ENCODE data around the gene CASKIN2. TPM values are rescaled to one million over a fixed set of nuclear protein-coding genes. Genes with fewer than 3 reads are reported as not detected.

CASKIN2 gene
- total and polyA plus RNA-seq, 2 experiments from 2014 or later = 1.9 to 6.2 TPM

DNA sequence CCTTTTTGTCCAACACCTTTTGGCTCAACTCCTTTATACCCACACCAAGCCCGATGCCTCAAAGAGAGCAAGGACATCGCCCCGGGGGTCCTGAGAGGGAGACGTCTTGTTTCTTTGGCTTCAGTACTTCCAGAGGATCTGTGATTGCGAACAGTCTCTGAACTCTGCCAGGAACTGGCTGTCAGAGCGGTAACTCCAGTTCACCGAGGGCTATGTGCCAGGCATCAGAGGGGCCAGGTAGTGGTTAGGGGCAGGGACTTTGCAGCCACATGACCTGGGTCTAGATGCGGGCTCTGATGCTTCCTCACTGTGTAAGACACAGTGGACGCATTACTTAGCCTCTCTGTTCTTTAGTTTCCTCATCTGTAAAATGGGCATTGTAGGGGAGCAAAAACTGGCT lies 31.8 kb upstream of the CASKIN2 start:
- H4K20me1 ChIP-seq (ENCODE audit: insufficient read depth) = no peaks in the 10 kb centered on the region
- no peak for DNase-seq
- in situ Hi-C loops (cut with MboI) = no loop called here
- no peak overlapping the region for H2AFZ ChIP-seq
- H3F3A ChIP-seq (ENCODE audit: insufficient read depth) = no peaks in the 10 kb centered on the region
- H3K4me2 ChIP-seq (ENCODE audit: unreplicated experiment) = no peak overlapping the region
- H3K27me3 ChIP-seq (replicated peaks; ENCODE audit: insufficient read depth) = no peaks in the 10 kb centered on the region
- H3K36me3 ChIP-seq (ENCODE audit: low read depth) = no peaks in the 10 kb centered on the region
- TF ChIP-seq EZH2 (IDR thresholded peaks at IDR 0.05; ENCODE audit: insufficient read depth, poor library complexity, severe bottlenecking) = no peak
- no peak for TF ChIP-seq EZH2phosphoT487 (IDR thresholded peaks at IDR 0.05; ENCODE audit: insufficient read depth, low read depth)
- no peaks in the 10 kb centered on the region for H3K79me2 ChIP-seq (ENCODE audit: insufficient read depth)
- no peak overlapping the region for H3K4me3 ChIP-seq
- no peaks in the 10 kb centered on the region for H3K9me2 ChIP-seq (ENCODE audit: insufficient read depth)
- no peaks in the 10 kb centered on the region for H3K4me1 ChIP-seq (ENCODE audit: insufficient read depth)
- H3K9ac ChIP-seq = no peak overlapping the region
- no peak overlapping the region for H3K27ac ChIP-seq
- whole genome bisulfite sequencing, 2 experiments (ENCODE audit: low coverage in 1 of 2, low lambda C conversion rate in 2 of 2, missing lambda C conversion rate in 2 of 2) = 46 to 60% methylated on average over 9 of the region's 9 CpGs
- H3K9me3 ChIP-seq (ENCODE audit: low read depth) = no peaks in the 10 kb centered on the region

- no peaks in the 10 kb centered on the region for H3K9me2 ChIP-seq (ENCODE audit: insufficient read depth)
- TF ChIP-seq EZH2 (IDR thresholded peaks at IDR 0.05; ENCODE audit: insufficient read depth, poor library complexity, severe bottlenecking) = no peak
- no peak for TF ChIP-seq EZH2phosphoT487 (IDR thresholded peaks at IDR 0.05; ENCODE audit: insufficient read depth, low read depth)
- H3K4me3 ChIP-seq = no peak overlapping the region
- no peak overlapping the region for H3K27ac ChIP-seq
- no peak overlapping the region for H2AFZ ChIP-seq
- no peak for DNase-seq
- no peaks in the 10 kb centered on the region for H4K20me1 ChIP-seq (ENCODE audit: insufficient read depth)
- H3K79me2 ChIP-seq (ENCODE audit: insufficient read depth) = no peaks in the 10 kb centered on the region
- no peaks in the 10 kb centered on the region for H3K27me3 ChIP-seq (replicated peaks; ENCODE audit: insufficient read depth)
- in situ Hi-C loops (cut with MboI) = no loop called here
- no peaks in the 10 kb centered on the region for H3K4me1 ChIP-seq (ENCODE audit: insufficient read depth)
- no peak overlapping the region for H3K9ac ChIP-seq
- H3K9me3 ChIP-seq (ENCODE audit: low read depth) = no peaks in the 10 kb centered on the region
- no peaks in the 10 kb centered on the region for H3K36me3 ChIP-seq (ENCODE audit: low read depth)
- no peak overlapping the region for H3K4me2 ChIP-seq (ENCODE audit: unreplicated experiment)
- H3F3A ChIP-seq (ENCODE audit: insufficient read depth) = no peaks in the 10 kb centered on the region
- 75 to 81% methylated on average over 13 of the region's 13 CpGs for WGBS, 2 experiments (ENCODE audit: low coverage in 1 of 2, low lambda C conversion rate in 2 of 2, missing lambda C conversion rate in 2 of 2)
Measured at GRCh38 chr17:75546181-75546580, 30.8 kb upstream of the CASKIN2 start.

DNA sequence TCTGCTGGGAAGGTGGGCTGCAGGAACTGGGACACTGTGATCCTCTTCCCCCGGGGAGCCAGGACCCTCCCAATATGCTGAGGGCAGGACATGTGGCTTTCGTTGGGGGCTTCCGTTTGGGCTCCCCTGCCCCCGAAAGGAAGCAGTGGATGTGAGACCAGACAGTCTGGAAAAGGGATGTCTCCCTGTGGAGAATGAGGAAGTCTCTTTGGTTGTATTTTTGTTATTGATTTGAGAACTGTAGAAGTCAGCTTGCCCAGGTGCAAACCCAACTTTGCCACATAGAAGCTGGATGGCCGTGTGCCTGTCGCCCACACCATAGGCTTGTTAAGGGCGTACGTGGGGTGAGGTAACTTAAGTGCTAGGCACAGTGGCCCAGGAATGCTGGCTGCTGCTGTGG lies 28.9 kb upstream of the CASKIN2 start:
- in situ Hi-C loops (cut with MboI) = no loop called here
- no peaks in the 10 kb centered on the region for H4K20me1 ChIP-seq (ENCODE audit: insufficient read depth)
- no peaks in the 10 kb centered on the region for H3K36me3 ChIP-seq (ENCODE audit: low read depth)
- H3K27me3 ChIP-seq (replicated peaks; ENCODE audit: insufficient read depth) = no peaks in the 10 kb centered on the region
- H3K27ac ChIP-seq = no peak overlapping the region
- no peak overlapping the region for H3K4me2 ChIP-seq (ENCODE audit: unreplicated experiment)
- no peaks in the 10 kb centered on the region for H3K4me1 ChIP-seq (ENCODE audit: insufficient read depth)
- H3K79me2 ChIP-seq (ENCODE audit: insufficient read depth) = no peaks in the 10 kb centered on the region
- no peak for DNase-seq
- TF ChIP-seq EZH2 (IDR thresholded peaks at IDR 0.05; ENCODE audit: insufficient read depth, poor library complexity, severe bottlenecking) (no peak), EZH2phosphoT487 (IDR thresholded peaks at IDR 0.05; ENCODE audit: insufficient read depth, low read depth) (no peak)
- H3K4me3 ChIP-seq = no peak overlapping the region
- no peak overlapping the region for H3K9ac ChIP-seq
- WGBS, 2 experiments (ENCODE audit: low coverage in 1 of 2, low lambda C conversion rate in 2 of 2, missing lambda C conversion rate in 2 of 2) = 53 to 54% methylated on average over 8 of the region's 8 CpGs
- no peak overlapping the region for H2AFZ ChIP-seq
- H3K9me3 ChIP-seq (ENCODE audit: low read depth) = no peaks in the 10 kb centered on the region
- no peaks in the 10 kb centered on the region for H3K9me2 ChIP-seq (ENCODE audit: insufficient read depth)
- no peaks in the 10 kb centered on the region for H3F3A ChIP-seq (ENCODE audit: insufficient read depth)

DNA sequence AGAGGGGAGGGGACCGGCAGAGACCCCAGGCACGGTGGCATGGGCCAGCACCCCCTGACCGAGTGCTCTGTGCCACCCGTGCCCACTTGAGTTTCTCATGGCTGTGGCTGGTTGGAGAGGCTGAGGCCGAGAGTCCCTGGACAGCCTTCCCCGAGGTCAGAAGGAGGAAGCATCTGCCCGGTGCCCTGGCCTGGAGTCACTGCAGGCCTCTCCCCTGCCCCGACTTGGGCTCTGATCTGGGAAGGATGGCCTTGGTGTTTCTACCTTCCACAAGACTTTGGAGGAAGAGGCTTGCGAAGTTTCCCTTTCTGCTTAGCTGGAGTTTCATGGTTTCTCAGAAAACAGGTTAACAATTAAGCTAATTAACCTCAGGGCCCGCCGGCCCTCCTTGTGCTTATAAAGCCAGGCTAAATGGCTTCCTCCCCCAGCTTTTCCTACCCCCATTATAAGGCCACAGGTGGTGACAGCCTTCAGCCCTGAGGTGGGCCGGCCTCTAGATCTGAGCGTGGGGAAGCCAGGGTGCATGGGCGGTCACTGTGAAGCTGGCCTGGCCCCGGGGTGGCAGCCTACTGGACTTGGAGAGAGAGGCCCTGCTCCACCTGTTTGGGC lies 27.5 kb upstream of the CASKIN2 start:
- WGBS, 2 experiments (ENCODE audit: low coverage in 1 of 2, low lambda C conversion rate in 2 of 2, missing lambda C conversion rate in 2 of 2) = 72 to 76% methylated on average over 15 of the region's 15 CpGs
- in situ Hi-C loops (cut with MboI) = no loop called here
- Histone ChIP-seq H4K20me1 (ENCODE audit: insufficient read depth) (no peaks in the 10 kb centered on the region), H3K27ac (no peak overlapping the region), H3K9me2 (ENCODE audit: insufficient read depth) (no peaks in the 10 kb centered on the region), H3F3A (ENCODE audit: insufficient read depth) (no peaks in the 10 kb centered on the region), H3K9me3 (ENCODE audit: low read depth) (no peaks in the 10 kb centered on the region), H2AFZ (no peak overlapping the region), H3K4me2 (ENCODE audit: unreplicated experiment) (no peak overlapping the region), H3K36me3 (ENCODE audit: low read depth) (no peaks in the 10 kb centered on the region), H3K27me3 (replicated peaks; ENCODE audit: insufficient read depth) (no peaks in the 10 kb centered on the region), H3K4me3 (no peak overlapping the region), H3K4me1 (ENCODE audit: insufficient read depth) (no peaks in the 10 kb centered on the region), H3K9ac (no peak overlapping the region), H3K79me2 (ENCODE audit: insufficient read depth) (no peaks in the 10 kb centered on the region)
- TF ChIP-seq EZH2 (IDR thresholded peaks at IDR 0.05; ENCODE audit: insufficient read depth, poor library complexity, severe bottlenecking) = no peak
- TF ChIP-seq EZH2phosphoT487 (IDR thresholded peaks at IDR 0.05; ENCODE audit: insufficient read depth, low read depth) = no peak
- DNase-seq = no peak

GRCh38 chr17:75542229-75542628 lies 26.9 kb upstream of the CASKIN2 start:
- in situ Hi-C loops (cut with MboI) = no loop called here
- H3K4me2 ChIP-seq (ENCODE audit: unreplicated experiment) = no peak overlapping the region
- H3K4me3 ChIP-seq = no peak overlapping the region
- H4K20me1 ChIP-seq (ENCODE audit: insufficient read depth) = no peaks in the 10 kb centered on the region
- no peaks in the 10 kb centered on the region for H3K36me3 ChIP-seq (ENCODE audit: low read depth)
- no peak for DNase-seq
- 86 to 91% methylated on average over 8 of the region's 8 CpGs for WGBS, 2 experiments (ENCODE audit: low coverage in 1 of 2, low lambda C conversion rate in 2 of 2, missing lambda C conversion rate in 2 of 2)
- no peaks in the 10 kb centered on the region for H3K27me3 ChIP-seq (replicated peaks; ENCODE audit: insufficient read depth)
- H3K27ac ChIP-seq = no peak overlapping the region
- H3K79me2 ChIP-seq (ENCODE audit: insufficient read depth) = no peaks in the 10 kb centered on the region
- no peaks in the 10 kb centered on the region for H3K9me2 ChIP-seq (ENCODE audit: insufficient read depth)
- no peak overlapping the region for H3K9ac ChIP-seq
- no peaks in the 10 kb centered on the region for H3F3A ChIP-seq (ENCODE audit: insufficient read depth)
- H3K4me1 ChIP-seq (ENCODE audit: insufficient read depth) = no peaks in the 10 kb centered on the region
- no peak overlapping the region for H2AFZ ChIP-seq
- no peaks in the 10 kb centered on the region for H3K9me3 ChIP-seq (ENCODE audit: low read depth)
- no peak for TF ChIP-seq EZH2phosphoT487 (IDR thresholded peaks at IDR 0.05; ENCODE audit: insufficient read depth, low read depth)
- TF ChIP-seq EZH2 (IDR thresholded peaks at IDR 0.05; ENCODE audit: insufficient read depth, poor library complexity, severe bottlenecking) = no peak
